Measurements from ENCODE around the gene SARS2.
A peak's percentile ranks its signal among the peaks of the same experiment; 100 is the strongest.
"Not testable (repeated sequence)": the region's sequence is repeated elsewhere in the genome, so short reads cannot be mapped to it uniquely, and the experiment has no call there.

The SARS2 gene

DNA sequence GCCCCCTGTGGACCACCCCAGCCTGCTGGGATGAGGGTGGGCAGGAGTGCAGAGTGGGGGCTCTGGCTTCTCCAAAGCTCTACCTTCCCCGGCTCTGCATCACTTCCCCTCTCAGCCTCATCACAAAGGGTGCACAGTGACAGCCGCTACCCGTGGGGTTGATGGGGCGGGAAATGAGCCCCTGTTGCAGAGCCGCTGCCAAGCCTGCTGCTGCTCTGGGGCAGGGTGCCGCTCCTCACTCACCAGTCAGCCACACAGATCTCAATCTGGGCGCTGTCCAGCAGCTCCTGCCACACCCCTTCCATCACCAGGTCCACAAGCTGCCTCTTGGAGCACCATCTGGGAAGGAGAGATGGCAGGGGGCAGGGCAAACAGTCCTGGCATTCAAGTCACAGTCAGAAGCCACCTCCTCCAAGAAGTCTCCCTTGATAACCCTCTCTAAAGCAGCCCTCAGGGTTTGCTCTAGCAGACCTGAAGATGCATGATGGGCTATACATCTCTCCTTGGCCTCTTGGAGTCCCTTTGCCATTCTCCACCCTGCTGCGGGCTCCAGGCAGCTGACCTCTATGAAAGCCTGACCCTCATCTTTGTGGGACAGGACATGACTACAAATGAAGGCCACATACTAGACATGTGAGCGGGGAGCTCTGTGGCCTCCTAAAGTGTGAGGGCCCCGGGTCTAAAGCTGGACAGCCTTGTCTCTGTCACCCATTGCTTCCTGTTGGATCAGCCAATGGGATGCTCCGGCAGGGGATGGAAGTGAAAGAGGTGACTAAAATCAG is 15.9 kb upstream of the SARS2 start:
- no peak for DNase-seq

- no peak for DNase-seq
These were observed 15.1 kb upstream of the SARS2 start for GRCh38 chr19:38945562-38946228.

DNA sequence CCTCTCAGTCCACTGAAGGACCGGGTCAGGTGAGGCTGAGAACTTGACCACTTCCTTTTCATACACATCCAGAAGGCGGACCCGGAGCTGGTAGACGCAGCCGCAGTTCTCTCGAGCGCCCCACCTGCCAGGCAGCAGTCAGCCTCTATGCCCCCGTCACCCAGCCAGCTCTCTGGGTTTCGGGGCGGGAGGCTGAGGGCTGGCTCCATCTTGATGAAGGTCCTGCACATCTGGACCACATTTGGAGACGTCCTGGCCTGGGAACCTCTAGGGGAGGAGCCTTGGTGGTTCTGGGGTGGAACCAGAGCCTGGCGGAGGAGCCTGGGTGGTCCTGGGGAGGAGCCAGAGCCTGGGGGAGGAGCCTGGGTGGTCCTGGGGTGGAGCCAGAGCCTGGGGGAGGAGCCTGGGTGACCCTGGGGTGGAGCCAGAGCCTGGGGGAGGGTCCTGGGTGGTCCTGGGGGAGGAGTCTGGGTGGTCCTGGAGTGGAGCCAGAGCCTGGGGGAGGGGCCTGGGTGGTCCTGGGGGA is 14.5 kb upstream of the SARS2 start:
- no peak for DNase-seq

- no peak for DNase-seq
These were observed 12.1 kb upstream of the SARS2 start for GRCh38 chr19:38942471-38943181.

GRCh38 chr19:38941979-38942378 is 11.4 kb upstream of the SARS2 start:
- DNase-seq: no peak

GRCh38 chr19:38941466-38941865 is 10.9 kb upstream of the SARS2 start:
- not testable (repeated sequence) for DNase-seq

GRCh38 chr19:38939957-38940356 is 9.4 kb upstream of the SARS2 start:
- DNase-seq: no peak

DNA sequence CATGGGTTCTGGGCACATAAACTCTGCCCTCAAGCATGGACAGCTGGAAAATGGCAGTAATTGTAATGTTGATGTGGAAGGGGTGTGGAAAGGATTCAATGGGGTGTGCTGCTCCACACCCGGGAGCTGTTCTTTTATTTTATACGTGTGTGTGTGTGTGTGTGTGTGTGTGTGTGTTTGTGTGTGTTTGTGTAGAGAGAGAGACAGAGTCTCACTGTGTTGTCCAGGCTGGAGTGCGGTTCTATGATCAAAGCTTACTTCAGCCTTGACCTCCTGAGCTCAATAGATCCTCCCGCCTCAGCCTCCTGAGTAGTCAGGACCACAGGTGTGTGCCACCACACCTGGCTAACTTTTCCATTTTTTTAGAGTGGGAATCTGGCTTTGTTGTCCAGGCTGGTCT is 3.0 kb upstream of the SARS2 start:
- no peak for DNase-seq

- DNase-seq: no peak
These were observed 2.0 kb upstream of the SARS2 start for GRCh38 chr19:38932425-38933179.

- no peak for DNase-seq
These were observed 894 bp upstream of the SARS2 start for GRCh38 chr19:38931521-38931793.

DNA sequence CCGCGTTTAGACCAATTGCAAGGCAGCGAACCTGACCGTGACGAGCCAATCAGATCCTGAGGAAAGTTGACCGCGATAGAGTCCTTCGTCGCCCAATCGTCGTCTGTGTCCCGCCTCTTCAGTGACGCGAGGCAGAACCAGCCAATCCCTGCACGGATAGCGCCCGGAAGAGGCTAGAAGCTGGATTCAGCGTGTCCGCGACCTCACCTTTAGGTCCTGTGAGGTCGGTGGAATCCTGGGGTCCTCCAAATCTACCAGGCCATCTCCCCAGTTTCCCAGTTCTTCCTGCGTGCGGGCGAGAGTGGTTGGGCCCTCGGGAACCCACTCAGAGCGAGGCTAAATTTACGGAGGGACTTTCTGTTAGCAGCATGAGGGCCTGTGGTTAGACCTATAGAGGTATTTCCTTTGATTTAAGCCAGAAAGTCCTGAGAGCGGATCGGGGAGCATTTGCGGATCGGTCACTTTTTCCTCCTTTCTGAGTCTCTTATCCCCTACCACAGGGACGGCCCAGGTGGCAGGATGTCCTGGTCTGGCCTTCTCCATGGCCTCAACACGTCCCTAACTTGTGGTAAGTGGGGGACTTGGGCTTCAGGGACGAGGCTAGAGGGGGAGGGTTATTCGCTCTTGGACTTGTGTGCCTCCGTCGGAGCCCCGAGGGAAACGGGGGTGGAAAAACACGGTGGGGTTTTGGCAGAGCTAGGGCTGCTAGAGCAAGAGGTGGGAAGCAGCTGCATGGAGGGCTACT is 385 bp upstream of the SARS2 start, which contains the start of gene MRPS12:
Gene MRPS12 (plus strand): TSS at position 169 of the 745 bp plus-strand sequence. CDS start 351 bp downstream, at position 520.
- DNase-seq: peak; percentile 97

GRCh38 chr19:38928391-38929001 is 2.1 kb downstream of the SARS2 start:
- no peak for DNase-seq

DNA sequence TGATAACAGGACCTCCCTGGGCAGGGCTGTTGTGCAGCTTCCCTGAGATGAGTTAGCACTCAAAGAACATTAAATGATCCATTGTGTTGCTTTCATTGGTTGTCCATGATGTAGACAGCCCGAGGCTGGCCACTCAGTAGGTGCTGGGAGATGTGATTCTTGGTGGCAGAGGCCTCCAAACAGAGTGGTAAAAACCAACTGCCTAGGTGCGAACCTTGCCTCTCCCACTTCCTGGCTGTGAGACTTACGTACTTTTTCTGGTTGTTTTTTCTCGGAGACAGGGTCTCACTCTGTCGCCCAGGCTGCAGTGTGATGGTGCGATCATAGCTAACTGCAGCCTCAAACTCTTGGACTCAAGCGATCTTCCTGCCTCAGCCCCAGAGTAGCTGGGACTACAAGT is 6.2 kb downstream of the SARS2 start:
- no peak for DNase-seq

DNA sequence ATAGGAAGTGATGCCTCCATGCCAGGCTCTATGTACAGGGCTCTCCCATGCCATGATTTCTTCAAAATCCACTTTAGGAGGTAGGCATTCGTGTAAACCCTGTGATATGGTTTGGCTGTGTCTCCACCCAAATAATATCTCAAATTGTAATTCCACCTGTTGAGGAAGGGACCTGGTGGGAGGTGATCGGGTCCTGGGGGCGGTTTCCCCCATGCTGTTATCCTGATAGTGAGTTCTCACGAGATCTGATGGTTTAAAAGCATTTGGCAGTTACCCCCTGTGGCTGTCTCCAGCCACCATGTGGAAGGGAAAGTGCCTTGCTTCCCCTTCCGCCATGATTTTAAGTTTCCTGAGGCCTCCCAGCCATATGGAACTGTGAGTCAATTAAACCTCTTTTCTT is 8.1 kb downstream of the SARS2 start:
- DNase-seq: no peak

DNA sequence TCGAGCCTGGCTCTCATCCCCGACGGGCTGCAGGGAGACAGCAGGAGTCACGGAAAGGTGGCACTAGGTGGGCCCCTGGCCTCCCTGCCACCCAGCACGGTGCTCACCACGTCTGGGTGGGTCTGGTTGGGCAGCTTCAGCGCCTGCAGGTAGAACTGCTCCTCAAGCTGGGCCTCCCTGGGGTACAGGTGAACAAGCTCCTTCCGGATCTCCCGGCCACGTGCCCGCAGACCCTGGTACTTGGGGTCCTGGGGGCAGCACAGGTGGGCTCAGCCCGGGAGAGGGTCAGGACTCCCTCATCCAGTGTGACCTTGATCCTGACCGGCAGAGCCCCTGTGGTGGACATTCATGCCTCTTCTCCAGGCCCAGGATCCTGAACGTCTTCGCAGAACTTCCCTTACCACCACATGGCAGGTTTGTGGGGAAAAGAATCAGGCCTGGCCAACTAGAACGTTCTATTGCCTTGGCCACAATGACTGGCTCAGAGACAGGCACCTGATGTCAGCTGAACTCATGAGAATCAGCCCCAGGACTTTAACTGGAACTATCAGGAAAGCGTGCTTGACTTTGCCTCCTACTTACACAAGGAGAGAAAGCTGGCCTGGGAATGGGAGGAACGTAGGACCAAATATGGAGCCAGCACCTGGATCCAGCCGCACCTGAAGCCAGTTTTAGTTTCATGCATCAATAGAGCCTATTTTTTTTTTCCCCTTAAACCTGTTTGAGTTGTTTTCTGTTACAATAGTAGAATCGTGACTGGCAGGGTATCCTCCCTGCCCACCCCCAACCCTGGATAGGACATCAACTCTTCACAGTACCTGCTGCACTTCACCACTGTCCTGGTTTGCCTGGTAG is 8.9 kb downstream of the SARS2 start:
- no peak for DNase-seq

GRCh38 chr19:38920602-38921419 is 9.8 kb downstream of the SARS2 start:
- DNase-seq: no peak

DNA sequence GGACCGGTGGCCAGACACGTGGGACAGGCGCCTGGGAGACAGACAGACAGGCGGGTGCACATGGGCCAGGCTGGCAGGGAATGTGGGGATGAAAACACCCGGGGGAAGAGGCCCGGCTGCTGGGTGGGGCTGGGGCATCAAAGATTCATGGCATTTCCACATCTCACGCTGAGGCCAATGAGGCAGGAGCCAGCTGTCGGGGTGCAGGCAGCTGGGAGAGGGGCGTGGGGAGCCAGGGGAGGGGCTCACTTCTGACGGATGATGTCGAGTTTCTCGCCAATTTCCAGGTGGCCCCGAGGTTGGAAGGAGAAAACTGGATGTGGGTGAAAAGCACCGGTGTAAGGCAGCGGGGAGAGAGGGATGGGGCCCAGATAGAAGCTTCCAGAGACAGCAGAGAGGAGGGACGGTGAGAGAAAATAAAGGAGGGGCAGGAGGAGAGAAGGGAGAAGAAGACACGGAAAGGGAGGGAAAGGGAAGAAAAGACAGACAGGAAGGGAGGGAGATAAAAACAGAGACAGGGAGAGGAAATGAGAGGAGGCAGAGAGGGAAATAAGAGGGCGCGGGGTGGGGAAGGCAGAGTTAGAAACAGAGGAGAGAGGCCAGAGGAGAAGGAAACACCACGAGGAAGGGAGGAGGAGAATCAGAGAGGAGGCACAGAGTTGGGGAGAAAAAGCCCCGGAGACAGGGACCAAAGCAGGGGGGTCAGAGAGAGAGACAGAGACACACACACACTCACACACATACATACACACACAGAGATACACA is 10.5 kb downstream of the SARS2 start:
- no peak for DNase-seq

- DNase-seq: no peak
These were observed 12.0 kb downstream of the SARS2 start for GRCh38 chr19:38918526-38918925.

GRCh38 chr19:38917921-38918491 is 12.6 kb downstream of the SARS2 start:
- no peak for DNase-seq
